ENCODE data around the gene CFB. TPM values are rescaled to one million over a fixed set of nuclear protein-coding genes. Genes with fewer than 3 reads are reported as not detected.

Gene CFB
- total and polyA plus RNA-seq, 9 of the 15 experiments (the other 6 are each of a cell fraction or from before 2014, with no cell fraction given) = 0.08 to 0.91 (median 0.22) TPM; not detected in 4

GRCh38 chr6:31949926-31950548, 4.1 kb downstream of the CFB start (continued):
- TF ChIP-seq, protein P1, sequence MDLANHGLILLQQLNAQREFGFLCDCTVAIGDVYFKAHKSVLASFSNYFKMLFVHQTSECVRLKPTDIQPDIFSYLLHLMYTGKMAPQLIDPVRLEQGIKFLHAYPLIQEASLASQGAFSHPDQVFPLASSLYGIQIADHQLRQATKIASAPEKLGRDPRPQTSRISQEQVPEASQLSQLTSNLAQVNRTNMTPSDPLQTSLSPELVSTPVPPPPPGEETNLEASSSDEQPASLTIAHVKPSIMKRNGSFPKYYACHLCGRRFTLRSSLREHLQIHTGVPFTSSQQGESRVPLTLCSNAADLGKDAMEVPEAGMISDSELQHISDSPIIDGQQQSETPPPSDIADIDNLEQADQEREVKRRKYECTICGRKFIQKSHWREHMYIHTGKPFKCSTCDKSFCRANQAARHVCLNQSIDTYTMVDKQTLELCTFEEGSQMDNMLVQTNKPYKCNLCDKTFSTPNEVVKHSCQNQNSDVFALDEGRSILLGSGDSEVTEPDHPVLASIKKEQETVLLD (IDR thresholded peaks at IDR 0.05) = no peak
- TF ChIP-seq JUN (IDR thresholded peaks at IDR 0.05; ENCODE audit: borderline replicate concordance, low read depth, low read length) = no peak
- TF ChIP-seq JUN (CRISPR knock-in tag; IDR thresholded peaks at IDR 0.05; ENCODE audit: borderline replicate concordance) = no peak
- TF ChIP-seq GABPB2 (CRISPR knock-in tag; conservative IDR thresholded peaks at IDR 0.05) = no peak
- TF ChIP-seq RFX7 (CRISPR knock-in tag; IDR thresholded peaks at IDR 0.05) = no peak
- peak; percentile 41 for TF ChIP-seq KDM5B (IDR thresholded peaks at IDR 0.05; ENCODE audit: insufficient replicate concordance, low read depth, low read length)

- FAIRE-seq (peak; percentile 80), DNase-seq (ENCODE audit: extremely low read depth in 1 of 4, low spot score in 3 of 4) (peak; percentile 71 to 78 (median 73)), ATAC-seq (peak; percentile 86)
- Histone ChIP-seq H3K4me1 (replicated peaks in 1 of 2; ENCODE audit: control insufficient read depth in 2 of 2, insufficient read depth in 2 of 2, low read length in 2 of 2) (peaks cover 17 to 24% of the 10 kb centered on the region in 2 experiments), H3K27ac (ENCODE audit: extremely low read depth, low read depth, low read length) (0 out of 3 replicates have a peak overlapping the region, but pooled peaks have one; percentile 4), H2AFZ (ENCODE audit: low read depth, low read length) (no peak overlapping the region), H3K79me2 (ENCODE audit: control insufficient read depth, insufficient read depth, low read length) (peaks cover 8% of the 10 kb centered on the region), H4K20me1 (replicated peaks; ENCODE audit: control insufficient read depth, insufficient read depth, low read length) (no peaks in the 10 kb centered on the region), H3K9me3 (replicated peaks; ENCODE audit: control insufficient read depth, insufficient read depth, low read depth, low read length) (no peaks in the 10 kb centered on the region), H3K9ac (ENCODE audit: insufficient read depth in 1 of 2, low read depth in 2 of 2, low read length in 2 of 2) (no peak overlapping the region), H3K36me3 (ENCODE audit: control insufficient read depth, insufficient read depth, low read length) (peaks cover 59% of the 10 kb centered on the region), H3K4me2 (ENCODE audit: insufficient read depth, low read length) (no peak overlapping the region), H3K4me3 (no peak overlapping the region), H3K27me3 (ENCODE audit: control insufficient read depth in 2 of 2, insufficient read depth in 2 of 2, low read length in 2 of 2) (no peaks in the 10 kb centered on the region; a peak in 1 of 5 replicates), H3K9me1 (ENCODE audit: control insufficient read depth, insufficient read depth, low read length) (peaks cover 7% of the 10 kb centered on the region)
- CTCF ChIA-PET (ENCODE audit: low intra/inter-chr PET ratio) = interaction anchor here (0.6 to 1.8 kb wide), 3 partner anchors 84 to 406 kb away, joined by 3 to 8 read pairs (median 3); partner anchors contain the start of gene LY6G5C
- WGBS (ENCODE audit: insufficient coverage, low coverage, missing lambda C conversion rate) = 46% methylated on average over 5 of the region's 5 CpGs
- POLR2A ChIA-PET = interaction anchor here (0.5 to 2.4 kb wide), 21 partner anchors 10 to 274 kb away, joined by 3 to 10 read pairs (median 4); partner anchors contain the start of genes DXO, EHMT2, HSPA1B and NEU1
- no TSS peak for BruUV-seq (replicated peaks)
- in situ Hi-C loops (cut with MboI) = loop anchor here (10.0 kb wide), 1 partner anchor 93 kb away; no protein-coding TSS in a partner anchor
- intact Hi-C loops (cut with micrococcal nuclease) = no loop called here
- TF ChIP-seq NEUROD1 (IDR thresholded peaks at IDR 0.05; ENCODE audit: borderline replicate concordance, low read depth, low read length, partially characterized antibody) (no peak), TRIM28 (IDR thresholded peaks at IDR 0.05) (no peak)
- TF ChIP-seq, protein P2, sequence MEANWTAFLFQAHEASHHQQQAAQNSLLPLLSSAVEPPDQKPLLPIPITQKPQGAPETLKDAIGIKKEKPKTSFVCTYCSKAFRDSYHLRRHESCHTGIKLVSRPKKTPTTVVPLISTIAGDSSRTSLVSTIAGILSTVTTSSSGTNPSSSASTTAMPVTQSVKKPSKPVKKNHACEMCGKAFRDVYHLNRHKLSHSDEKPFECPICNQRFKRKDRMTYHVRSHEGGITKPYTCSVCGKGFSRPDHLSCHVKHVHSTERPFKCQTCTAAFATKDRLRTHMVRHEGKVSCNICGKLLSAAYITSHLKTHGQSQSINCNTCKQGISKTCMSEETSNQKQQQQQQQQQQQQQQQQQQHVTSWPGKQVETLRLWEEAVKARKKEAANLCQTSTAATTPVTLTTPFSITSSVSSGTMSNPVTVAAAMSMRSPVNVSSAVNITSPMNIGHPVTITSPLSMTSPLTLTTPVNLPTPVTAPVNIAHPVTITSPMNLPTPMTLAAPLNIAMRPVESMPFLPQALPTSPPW (CRISPR knock-in tag; IDR thresholded peaks at IDR 0.05) = peak; percentile 44; the same call in 1 of the 2 replicates
- TF ChIP-seq, protein P3, sequence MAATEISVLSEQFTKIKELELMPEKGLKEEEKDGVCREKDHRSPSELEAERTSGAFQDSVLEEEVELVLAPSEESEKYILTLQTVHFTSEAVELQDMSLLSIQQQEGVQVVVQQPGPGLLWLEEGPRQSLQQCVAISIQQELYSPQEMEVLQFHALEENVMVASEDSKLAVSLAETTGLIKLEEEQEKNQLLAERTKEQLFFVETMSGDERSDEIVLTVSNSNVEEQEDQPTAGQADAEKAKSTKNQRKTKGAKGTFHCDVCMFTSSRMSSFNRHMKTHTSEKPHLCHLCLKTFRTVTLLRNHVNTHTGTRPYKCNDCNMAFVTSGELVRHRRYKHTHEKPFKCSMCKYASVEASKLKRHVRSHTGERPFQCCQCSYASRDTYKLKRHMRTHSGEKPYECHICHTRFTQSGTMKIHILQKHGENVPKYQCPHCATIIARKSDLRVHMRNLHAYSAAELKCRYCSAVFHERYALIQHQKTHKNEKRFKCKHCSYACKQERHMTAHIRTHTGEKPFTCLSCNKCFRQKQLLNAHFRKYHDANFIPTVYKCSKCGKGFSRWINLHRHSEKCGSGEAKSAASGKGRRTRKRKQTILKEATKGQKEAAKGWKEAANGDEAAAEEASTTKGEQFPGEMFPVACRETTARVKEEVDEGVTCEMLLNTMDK (IDR thresholded peaks at IDR 0.05; ENCODE audit: borderline replicate concordance, insufficient read depth, low read depth, low read length, poor library complexity, severe bottlenecking) = peak; percentile 64
These were observed 6.4 kb downstream of the CFB start for GRCh38 chr6:31952140-31952805.
